ENCODE measurements around the gene HMMR.

GRCh38 chr5:163459819-163460561 lies 442 bp upstream of the HMMR start, which contains the start of gene NUDCD2:
- TF ChIP-seq POLR2A (IDR thresholded peaks at IDR 0.05; ENCODE audit: low read depth, low read length) (peak; percentile 95), SPI1 (IDR thresholded peaks at IDR 0.05; ENCODE audit: low read depth, low read length) (peak; percentile 33; the same call in 1 of the 2 replicates), TAF1 (IDR thresholded peaks at IDR 0.05; ENCODE audit: low read depth, low read length) (peak; percentile 67), POLR2AphosphoS5 (IDR thresholded peaks at IDR 0.05; ENCODE audit: low read depth, low read length) (peak; percentile 95), POU2F2 (IDR thresholded peaks at IDR 0.05; ENCODE audit: low read depth, low read length) (0 out of 2 replicates have a peak, but pooled peaks have one; percentile 11)

Measured in GM12891 (cell line).